Progenitor cell of endocrine pancreas (in vitro differentiated cells): ENCODE data around the gene SGCA. TPM values are rescaled to one million over a fixed set of nuclear protein-coding genes. Genes with fewer than 3 reads are reported as not detected.

ENCODE experiments used
- DNase-seq: peaks from one replicate; pipeline ENCODE4 v3.0.0; 2021; ENCODE audit warnings: low spot score; ENCODE audit not compliant: unreplicated experiment
- H3K27ac Mint-ChIP-seq: 2 replicates; pipeline ENCODE4 v1.8.0; 2021; ENCODE audit warnings: mild to moderate bottlenecking, moderate library complexity, mixed read lengths
- H3K27me3 Mint-ChIP-seq: 2 replicates; pipeline ENCODE4 v1.8.0; 2021; ENCODE audit warnings: mixed read lengths
- H3K36me3 Mint-ChIP-seq: 2 replicates; pipeline ENCODE4 v1.8.0; 2022; ENCODE audit warnings: mixed read lengths; ENCODE audit not compliant: insufficient read depth
- H3K4me1 Mint-ChIP-seq: 2 replicates; pipeline ENCODE4 v1.8.0; 2021; ENCODE audit warnings: low read depth, mixed read lengths
- H3K4me3 Mint-ChIP-seq: 2 replicates; pipeline ENCODE4 v1.8.0; 2021; ENCODE audit warnings: low read depth, mild to moderate bottlenecking, moderate library complexity, mixed read lengths
- H3K9me3 Mint-ChIP-seq: 2 replicates; pipeline ENCODE4 v1.8.0; 2021; ENCODE audit warnings: low read depth, mixed read lengths
- CTCF ChIP-seq: fragments of 200-600 bp; sonication (generic); IDR thresholded peaks from one replicate; pipeline ENCODE4 v1.5.0; 2021; ENCODE audit warnings: antibody characterized with exemption, mild to moderate bottlenecking; ENCODE audit not compliant: unreplicated experiment
- total RNA-seq: library from RNA; stranded (reverse); gene quantifications from 2 replicates; pipeline ENCODE4 v1.2.1, GENCODE V29; 2021

SGCA gene
- total RNA-seq, 1 donor from 2014 or later = not detected

DNA sequence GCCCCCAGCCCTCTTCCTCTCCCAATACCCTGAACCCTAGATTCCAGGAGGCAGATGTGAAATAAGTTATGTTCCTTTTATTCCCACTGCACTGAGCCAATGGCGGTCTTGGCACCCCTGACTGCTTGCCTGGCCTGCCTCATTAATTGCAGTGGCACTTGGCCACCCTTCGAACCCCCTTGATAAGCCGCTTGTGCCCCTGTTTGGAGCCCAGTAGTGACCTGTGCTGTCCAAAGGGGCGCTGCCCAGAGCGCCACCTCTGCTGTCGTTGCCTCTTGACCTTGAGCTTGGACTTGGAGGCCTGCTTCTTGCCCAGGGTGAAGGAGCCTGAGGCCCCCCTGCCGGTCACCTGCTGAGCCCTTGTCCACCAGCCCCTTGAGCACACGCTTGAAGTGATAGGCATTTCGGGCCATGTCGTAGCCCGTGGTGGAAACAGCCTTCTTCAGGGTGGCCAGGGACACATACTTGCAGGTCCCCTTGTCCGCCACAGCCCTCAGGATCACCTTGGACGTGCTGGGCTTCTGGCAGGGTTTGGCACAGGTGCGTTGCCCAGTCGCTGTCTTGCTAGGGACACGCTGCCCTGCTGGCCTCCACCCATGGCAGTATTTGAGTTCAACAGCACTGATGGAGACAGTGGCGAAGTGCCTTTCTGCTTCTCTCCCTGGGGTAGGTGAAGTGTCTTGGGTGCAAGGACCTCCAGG is 5.7 kb downstream of the SGCA start:
- Mint-ChIP-seq H3K27ac (no peak overlapping the region), H3K4me1 (peaks cover 19% of the 10 kb centered on the region), H3K9me3 (no peaks in the 10 kb centered on the region), H3K27me3 (peaks cover 11% of the 10 kb centered on the region), H3K36me3 (no peaks in the 10 kb centered on the region), H3K4me3 (no peak overlapping the region)
- no peak for TF ChIP-seq CTCF
- no peak for DNase-seq

DNA sequence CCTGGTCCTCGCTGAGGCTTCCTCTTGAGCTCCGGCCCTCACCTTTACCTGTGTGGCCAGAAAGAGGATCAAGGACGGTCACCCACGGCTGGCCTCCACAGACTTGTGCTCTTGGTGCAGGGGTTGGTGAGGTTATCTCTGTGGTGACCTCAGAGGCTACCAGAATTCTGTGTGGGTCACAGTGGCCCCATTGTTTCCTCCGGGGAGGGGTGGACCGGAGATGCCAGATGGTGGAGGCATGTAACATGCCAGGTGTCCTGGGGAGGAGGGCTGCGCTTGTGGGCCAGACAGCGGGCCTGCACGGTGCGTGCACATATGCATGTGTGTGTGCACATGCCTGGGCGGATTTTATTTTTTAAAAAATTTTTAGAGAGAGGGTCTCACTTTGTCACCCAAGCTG is 6.3 kb downstream of the SGCA start:
- TF ChIP-seq CTCF = no peak
- Mint-ChIP-seq H3K9me3 (no peaks in the 10 kb centered on the region), H3K36me3 (no peaks in the 10 kb centered on the region), H3K27me3 (peaks cover 11% of the 10 kb centered on the region), H3K4me1 (peaks cover 19% of the 10 kb centered on the region), H3K27ac (no peak overlapping the region), H3K4me3 (no peak overlapping the region)
- DNase-seq = no peak

- no peaks in the 10 kb centered on the region for H3K9me3 Mint-ChIP-seq
- H3K27me3 Mint-ChIP-seq = peaks cover 9% of the 10 kb centered on the region
- no peak overlapping the region for H3K4me3 Mint-ChIP-seq
- no peak for DNase-seq
- peaks cover 21% of the 10 kb centered on the region for H3K4me1 Mint-ChIP-seq
- H3K36me3 Mint-ChIP-seq = no peaks in the 10 kb centered on the region
- no peak for TF ChIP-seq CTCF
- H3K27ac Mint-ChIP-seq = peak overlapping the region; percentile 67
Observed at GRCh38 chr17:50172936-50173334, 7.1 kb downstream of the SGCA start.

- Mint-ChIP-seq H3K4me3 (no peak overlapping the region), H3K27me3 (peaks cover 7% of the 10 kb centered on the region), H3K36me3 (no peaks in the 10 kb centered on the region), H3K4me1 (peaks cover 26% of the 10 kb centered on the region), H3K27ac (peak overlapping the region; percentile 67), H3K9me3 (no peaks in the 10 kb centered on the region)
- no peak for DNase-seq
- no peak for TF ChIP-seq CTCF
Observed at GRCh38 chr17:50173335-50173941, 7.6 kb downstream of the SGCA start.

GRCh38 chr17:50174444-50174843 is 8.6 kb downstream of the SGCA start:
- Mint-ChIP-seq H3K36me3 (no peaks in the 10 kb centered on the region), H3K9me3 (no peaks in the 10 kb centered on the region), H3K27ac (no peak overlapping the region), H3K27me3 (peaks cover 3% of the 10 kb centered on the region), H3K4me1 (peaks cover 26% of the 10 kb centered on the region), H3K4me3 (no peak overlapping the region)
- no peak for DNase-seq
- no peak for TF ChIP-seq CTCF
